ENCODE measurements around the gene STK39.
A peak's percentile ranks its signal among the peaks of the same experiment; 100 is the strongest.

GRCh38 chr2:168015274-168015953 is 232.0 kb downstream of the STK39 start:
- TF ChIP-seq GATA2 (IDR thresholded peaks at IDR 0.05; ENCODE audit: low read depth, low read length) (0 out of 2 replicates have a peak, but pooled peaks have one; percentile 7), GATA3 (IDR thresholded peaks at IDR 0.05; ENCODE audit: low read depth, low read length) (peak; percentile 63; the same call in 1 of the 2 replicates)

All from SH-SY5Y (cell line).